Measurements from ENCODE around the gene CNTROB. TPM values are rescaled to one million over a fixed set of nuclear protein-coding genes. Genes with fewer than 3 reads are reported as not detected.
A peak's percentile ranks its signal among the peaks of the same experiment; 100 is the strongest.

The CNTROB gene
- total and polyA plus RNA-seq, 12 donors: 11.8 to 85.2 (median 19.2) TPM

DNA sequence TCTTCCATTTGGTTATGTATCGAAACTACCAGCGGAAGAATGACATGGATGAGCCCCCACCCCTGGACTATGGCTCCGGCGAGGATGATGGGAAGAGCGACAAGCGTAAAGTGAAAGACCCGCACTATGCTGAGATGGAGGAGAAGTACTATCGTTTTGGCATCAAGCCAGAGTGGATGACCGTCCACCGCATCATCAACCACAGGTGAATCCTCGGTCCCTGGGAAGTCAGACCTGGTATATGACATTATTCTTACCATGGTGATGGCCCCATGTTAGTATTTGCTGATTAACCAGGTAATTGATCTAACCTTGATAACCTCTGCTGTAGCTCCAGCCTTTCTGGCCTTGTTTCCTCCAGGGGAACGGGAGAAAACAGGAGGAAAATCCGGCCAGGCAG is 34.9 kb upstream of the CNTROB start:
- no peaks in the 10 kb centered on the region for H3K4me1 ChIP-seq (replicated peaks in 1 of 2)
- H3K9me3 ChIP-seq (replicated peaks in 1 of 3): no peaks in the 10 kb centered on the region
- no peak overlapping the region for H3K4me3 ChIP-seq
- DNase-seq: peak in 4 of 7 donors; percentile 7 to 50 (median 20)
- peaks cover 0 to 88% of the 10 kb centered on the region in 2 donors for H3K36me3 ChIP-seq (replicated peaks in 1 of 2)
- TF ChIP-seq CTCF (IDR thresholded peaks at IDR 0.05): no peak
- TF ChIP-seq POLR2A (IDR thresholded peaks at IDR 0.05): no peak
- no peak overlapping the region for H3K27ac ChIP-seq
- whole genome bisulfite sequencing, 4 donors: 80 to 84% (median 82%) methylated on average over 13 of the region's 13 CpGs
- intact Hi-C loops (cut with DNase I): loop anchor here in 1 of 2 donors (5.0 kb wide), 1 partner anchor 35 kb away; no protein-coding TSS in a partner anchor
- no peaks in the 10 kb centered on the region for H3K27me3 ChIP-seq

- no peaks in the 10 kb centered on the region for H3K27me3 ChIP-seq
- no peaks in the 10 kb centered on the region for H3K4me1 ChIP-seq (replicated peaks in 1 of 2)
- DNase-seq: peak in 6 of 7 donors; percentile 16 to 69 (median 54)
- no peaks in the 10 kb centered on the region for H3K9me3 ChIP-seq (replicated peaks in 1 of 3)
- H3K27ac ChIP-seq: peak overlapping the region in 1 of 5 donors; percentile 21
- 30 to 35% (median 33%) methylated on average over 6 of the region's 6 CpGs for WGBS, 4 donors
- intact Hi-C loops (cut with DNase I): loop anchor here in 1 of 2 donors (5.0 kb wide), 1 partner anchor 35 kb away; no protein-coding TSS in a partner anchor
- TF ChIP-seq CTCF (IDR thresholded peaks at IDR 0.05) (peak; percentile 37 to 94 (median 76)), POLR2A (IDR thresholded peaks at IDR 0.05) (no peak)
- H3K36me3 ChIP-seq (replicated peaks in 1 of 2): peaks cover 0 to 94% of the 10 kb centered on the region in 2 donors
- no peak overlapping the region for H3K4me3 ChIP-seq
These were observed 34.2 kb upstream of the CNTROB start for GRCh38 chr17:7897773-7898172.

- Histone ChIP-seq H3K9me3 (replicated peaks in 1 of 3) (no peaks in the 10 kb centered on the region), H3K36me3 (replicated peaks in 1 of 2) (peaks cover 0 to 100% of the 10 kb centered on the region in 2 donors), H3K27ac (peak overlapping the region in 1 of 5 donors; percentile 38), H3K4me1 (replicated peaks in 1 of 2) (no peaks in the 10 kb centered on the region), H3K27me3 (no peaks in the 10 kb centered on the region), H3K4me3 (no peak overlapping the region)
- 63 to 65% (median 64%) methylated on average over 17 to 22 of the region's 22 CpGs for WGBS, 4 donors
- TF ChIP-seq POLR2A (IDR thresholded peaks at IDR 0.05) (no peak), CTCF (IDR thresholded peaks at IDR 0.05) (no peak)
- intact Hi-C loops (cut with DNase I): no loop called here
- peak in 5 of 7 donors; percentile 56 to 73 (median 72) for DNase-seq
These were observed 28.6 kb upstream of the CNTROB start for GRCh38 chr17:7903154-7904103.

DNA sequence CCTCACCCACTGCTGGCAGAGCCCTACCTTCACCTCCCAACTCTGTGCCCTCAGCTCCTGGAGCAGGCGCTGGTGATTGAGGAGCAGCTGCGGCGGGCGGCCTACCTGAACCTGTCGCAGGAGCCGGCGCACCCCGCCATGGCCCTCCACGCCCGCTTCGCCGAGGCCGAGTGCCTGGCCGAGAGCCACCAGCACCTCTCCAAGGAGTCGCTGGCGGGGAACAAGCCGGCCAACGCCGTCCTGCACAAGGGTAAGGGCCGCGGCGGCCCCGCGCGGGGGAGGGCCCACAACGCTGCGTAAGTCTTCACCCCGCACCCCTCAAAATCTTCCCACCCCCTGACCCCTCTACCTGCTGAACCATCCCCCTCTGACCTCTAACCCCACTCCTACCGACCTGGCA is 22.9 kb upstream of the CNTROB start:
- peaks cover 0 to 81% of the 10 kb centered on the region in 2 donors for H3K36me3 ChIP-seq (replicated peaks in 1 of 2)
- no peak overlapping the region for H3K27ac ChIP-seq
- H3K9me3 ChIP-seq (replicated peaks in 1 of 3): no peaks in the 10 kb centered on the region
- H3K27me3 ChIP-seq: no peaks in the 10 kb centered on the region
- TF ChIP-seq POLR2A (IDR thresholded peaks at IDR 0.05) (no peak), CTCF (IDR thresholded peaks at IDR 0.05) (no peak)
- DNase-seq: no peak
- WGBS, 4 donors: 90 to 92% (median 92%) methylated on average over 11 to 29 of the region's 29 CpGs
- H3K4me1 ChIP-seq (replicated peaks in 1 of 2): peaks cover 0 to 1% of the 10 kb centered on the region in 2 donors
- H3K4me3 ChIP-seq: no peak overlapping the region
- intact Hi-C loops (cut with DNase I): no loop called here

All from adrenal gland (tissue), 12 donors.